Cardiac muscle cell (in vitro differentiated cells and primary cell): Measurements from ENCODE around the gene CEP112. TPM values are rescaled to one million over a fixed set of nuclear protein-coding genes. Genes with fewer than 3 reads are reported as not detected.
A peak's percentile ranks its signal among the peaks of the same experiment; 100 is the strongest.

Experiments
- DNase-seq, 2 donors: peaks; one replicate each; pipeline versions ENCODE4 v3.0.0 to v3.0.0-alpha.2; 2010 to 2017; ENCODE audit warnings: low read depth in 1 of 2, low spot score in 1 of 2
- H3K27ac ChIP-seq: fragments of 200-600 bp; sonication (generic); 2 replicates; pipeline ENCODE4 v1.5.1; 2016
- H3K27me3 ChIP-seq: fragments of 200-600 bp; sonication (generic); 2 replicates; pipeline ENCODE4 v1.6.0; 2016; ENCODE audit warnings: control low read depth
- H3K36me3 ChIP-seq: fragments of 200-600 bp; sonication (generic); 2 replicates; pipeline ENCODE4 v1.5.1; 2016; ENCODE audit warnings: control low read depth
- H3K4me1 ChIP-seq: fragments of 200-600 bp; sonication (generic); 2 replicates; pipeline ENCODE4 v1.8.1; 2017; ENCODE audit warnings: low read depth, mild to moderate bottlenecking, mixed run types
- H3K4me3 ChIP-seq: fragments of 200-600 bp; sonication (generic); 2 replicates; pipeline ENCODE4 v1.5.1; 2016; ENCODE audit warnings: mild to moderate bottlenecking
- H3K9me3 ChIP-seq: fragments of 200-600 bp; sonication (generic); 2 replicates; pipeline ENCODE4 v1.5.1; 2017; ENCODE audit warnings: low read depth, mild to moderate bottlenecking, control low read depth
- polyA plus RNA-seq: library from polyadenylated mRNA; unstranded; fragments of >200 nt; fragmentation: Nextera tagmentation; extraction: Ambion mirVana; gene quantifications from 2 replicates; pipeline ENCODE4 v1.2.1, GENCODE V29; 2016
- total RNA-seq: library from RNA; depleted of rRNA; stranded (reverse); fragments of >200 nt; gene quantifications from 2 replicates; pipeline ENCODE4 v1.2.3, GENCODE V29; 2016
- TF ChIP-seq, protein P1 (sequence below): IDR thresholded peaks from 2 replicates; pipeline ENCODE4 v1.5.1; 2012; ENCODE audit warnings: low read depth, mild to moderate bottlenecking, low read length

Gene CEP112
- total and polyA plus RNA-seq, 2 experiments from 2014 or later, result 7.7 to 10.9 TPM

DNA sequence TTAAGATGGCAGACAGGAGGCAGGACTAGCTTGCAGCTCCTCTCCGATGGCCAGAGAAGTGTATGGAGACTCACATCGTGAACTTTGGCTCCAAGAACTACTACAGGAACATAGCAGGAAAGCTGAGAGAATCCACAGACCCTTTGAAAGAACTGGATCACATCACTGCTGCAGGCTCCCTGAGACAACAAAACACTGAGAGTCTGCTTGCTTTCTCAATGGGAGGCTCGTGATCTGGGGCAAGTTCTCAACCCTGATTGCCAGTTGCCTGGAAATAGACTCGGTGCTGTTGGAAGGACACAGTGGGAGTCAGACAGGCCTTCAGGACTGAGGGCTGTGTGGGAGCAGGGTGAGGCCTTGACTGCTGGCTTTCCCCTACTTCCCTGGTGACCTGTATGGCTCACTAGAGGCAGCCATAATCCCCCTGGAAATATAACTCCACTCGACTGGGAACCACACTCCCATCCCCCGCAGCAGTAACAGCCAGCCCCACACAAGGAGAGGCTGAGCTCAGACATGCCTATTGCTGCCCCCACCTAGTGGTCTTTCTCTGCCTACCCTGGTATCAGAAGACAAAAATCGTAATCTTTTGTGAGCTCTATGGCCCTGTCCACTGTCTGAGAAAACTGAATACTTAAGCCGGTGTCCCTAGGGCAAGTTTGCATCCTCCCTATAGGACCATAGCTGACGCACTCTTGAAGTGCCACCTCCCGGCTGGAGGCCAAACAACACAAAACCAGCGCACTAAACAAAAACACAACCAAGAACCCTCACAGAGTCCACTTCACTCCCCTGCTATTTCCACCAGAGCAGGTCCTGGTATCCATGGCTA, 238.4 kb downstream of the CEP112 start:
- no peak overlapping the region for H3K4me3 ChIP-seq

DNA sequence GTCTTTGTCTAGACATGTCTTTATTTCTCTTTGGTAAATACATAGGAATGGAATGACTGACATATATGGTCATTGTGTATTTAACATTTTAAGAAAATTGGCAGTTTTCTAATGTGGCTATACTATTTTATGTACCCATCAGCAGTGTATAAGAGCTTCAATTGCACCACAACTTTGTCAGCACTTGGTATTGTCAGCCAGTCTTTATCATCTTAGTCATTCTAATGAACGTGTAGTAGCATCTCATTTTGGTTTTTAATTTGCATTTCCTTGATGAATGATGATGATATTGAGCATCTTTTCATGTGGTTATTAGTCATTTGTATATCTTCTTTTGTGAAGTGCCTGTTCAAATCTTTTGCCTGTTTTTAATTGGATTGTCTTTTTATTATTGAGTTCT, 239.3 kb downstream of the CEP112 start:
- Histone ChIP-seq H3K4me3 (no peak overlapping the region), H3K9me3 (no peaks in the 10 kb centered on the region), H3K27me3 (no peaks in the 10 kb centered on the region), H3K27ac (no peak overlapping the region), H3K36me3 (no peaks in the 10 kb centered on the region), H3K4me1 (no peaks in the 10 kb centered on the region)
- TF ChIP-seq, protein P1, sequence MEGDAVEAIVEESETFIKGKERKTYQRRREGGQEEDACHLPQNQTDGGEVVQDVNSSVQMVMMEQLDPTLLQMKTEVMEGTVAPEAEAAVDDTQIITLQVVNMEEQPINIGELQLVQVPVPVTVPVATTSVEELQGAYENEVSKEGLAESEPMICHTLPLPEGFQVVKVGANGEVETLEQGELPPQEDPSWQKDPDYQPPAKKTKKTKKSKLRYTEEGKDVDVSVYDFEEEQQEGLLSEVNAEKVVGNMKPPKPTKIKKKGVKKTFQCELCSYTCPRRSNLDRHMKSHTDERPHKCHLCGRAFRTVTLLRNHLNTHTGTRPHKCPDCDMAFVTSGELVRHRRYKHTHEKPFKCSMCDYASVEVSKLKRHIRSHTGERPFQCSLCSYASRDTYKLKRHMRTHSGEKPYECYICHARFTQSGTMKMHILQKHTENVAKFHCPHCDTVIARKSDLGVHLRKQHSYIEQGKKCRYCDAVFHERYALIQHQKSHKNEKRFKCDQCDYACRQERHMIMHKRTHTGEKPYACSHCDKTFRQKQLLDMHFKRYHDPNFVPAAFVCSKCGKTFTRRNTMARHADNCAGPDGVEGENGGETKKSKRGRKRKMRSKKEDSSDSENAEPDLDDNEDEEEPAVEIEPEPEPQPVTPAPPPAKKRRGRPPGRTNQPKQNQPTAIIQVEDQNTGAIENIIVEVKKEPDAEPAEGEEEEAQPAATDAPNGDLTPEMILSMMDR, result no peak
- no peak for DNase-seq

More for the DNA sequence above, 238.4 kb downstream of the CEP112 start:
- Histone ChIP-seq H3K4me1 (no peaks in the 10 kb centered on the region), H3K9me3 (no peaks in the 10 kb centered on the region), H3K27me3 (no peaks in the 10 kb centered on the region), H3K27ac (peak overlapping the region; percentile 66), H3K36me3 (no peaks in the 10 kb centered on the region)
- peak in 1 of 2 donors; percentile 23 for DNase-seq
- TF ChIP-seq, protein P1, result no peak

DNA sequence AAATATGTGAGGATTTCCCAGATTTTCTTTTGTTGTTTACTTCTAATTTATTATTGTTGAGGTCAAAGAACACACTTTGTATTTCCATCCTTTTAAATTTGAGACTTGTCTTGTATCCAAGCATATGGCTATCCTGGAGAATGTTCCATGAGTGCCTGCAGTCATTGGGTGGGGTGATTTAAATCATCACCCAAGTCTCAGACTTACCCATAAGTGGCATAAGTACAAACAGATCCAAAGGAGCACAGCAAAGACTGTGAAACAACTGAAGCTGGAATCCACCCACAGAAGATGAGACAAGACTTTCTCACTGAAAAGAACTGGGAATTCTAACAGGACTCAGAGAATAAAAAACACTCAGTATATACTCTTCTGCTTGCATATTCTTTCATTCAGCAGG, 239.9 kb downstream of the CEP112 start:
- Histone ChIP-seq H3K36me3 (no peaks in the 10 kb centered on the region), H3K9me3 (no peaks in the 10 kb centered on the region), H3K27ac (no peak overlapping the region), H3K4me3 (no peak overlapping the region), H3K4me1 (no peaks in the 10 kb centered on the region), H3K27me3 (no peaks in the 10 kb centered on the region)
- no peak for DNase-seq
- TF ChIP-seq, protein P1, result no peak

DNA sequence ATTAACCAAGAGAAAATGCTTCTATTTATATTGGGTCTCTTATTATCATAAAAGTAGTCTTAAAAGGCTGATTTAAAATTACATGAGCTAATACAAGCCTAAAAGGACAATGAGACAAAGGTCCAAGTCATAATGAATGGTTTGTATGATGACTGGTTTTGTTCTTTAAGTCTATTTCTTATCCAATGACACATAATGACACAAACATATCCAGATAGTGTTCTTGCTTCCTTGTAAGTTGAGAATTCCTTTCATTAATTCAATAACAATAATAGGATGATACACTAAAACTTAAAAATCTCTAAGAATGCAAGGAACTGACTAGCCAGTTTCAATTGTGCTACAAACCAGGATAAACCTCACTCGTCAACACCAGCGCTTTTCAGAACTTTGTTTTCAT, 244.1 kb downstream of the CEP112 start:
- Histone ChIP-seq H3K9me3 (no peaks in the 10 kb centered on the region), H3K36me3 (no peaks in the 10 kb centered on the region), H3K4me1 (no peaks in the 10 kb centered on the region), H3K27ac (no peak overlapping the region), H3K4me3 (no peak overlapping the region), H3K27me3 (no peaks in the 10 kb centered on the region)
- TF ChIP-seq, protein P1, result no peak
- no peak for DNase-seq

DNA sequence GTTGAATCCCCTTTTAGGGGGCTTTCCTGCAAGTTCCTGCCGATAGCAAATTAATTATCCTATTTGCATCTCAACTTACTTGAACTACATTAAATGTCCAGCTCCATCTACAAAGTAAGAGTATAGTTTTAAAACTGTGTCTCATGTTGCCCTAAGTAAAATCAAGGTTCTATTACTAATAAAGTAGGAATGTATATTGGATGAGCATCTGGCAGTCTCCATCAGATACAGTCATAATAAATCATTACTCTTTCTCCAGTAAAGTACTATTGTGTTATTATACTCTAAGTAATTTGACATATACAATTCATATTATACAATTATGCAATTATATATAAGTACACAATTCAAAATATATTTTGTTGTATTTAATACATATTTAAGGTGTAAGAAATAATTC, 249.3 kb downstream of the CEP112 start:
- Histone ChIP-seq H3K27me3 (no peaks in the 10 kb centered on the region), H3K4me1 (no peaks in the 10 kb centered on the region), H3K27ac (no peak overlapping the region), H3K9me3 (no peaks in the 10 kb centered on the region), H3K4me3 (no peak overlapping the region), H3K36me3 (no peaks in the 10 kb centered on the region)
- no peak for DNase-seq
- TF ChIP-seq, protein P1, result no peak
